HFFc6 (cell line): ENCODE results near the gene KLK8. TPM values are rescaled to one million over a fixed set of nuclear protein-coding genes. Genes with fewer than 3 reads are reported as not detected.
"Not testable (repeated sequence)": the region's sequence is repeated elsewhere in the genome, so short reads cannot be mapped to it uniquely, and the experiment has no call there.

Experiments
- DNase-seq: peaks from one replicate; pipeline ENCODE4 v3.0.0-alpha.2; 2018
- H3K27ac Mint-ChIP-seq: 2 replicates; pipeline ENCODE4 v1.8.0; 2020; ENCODE audit warnings: mild to moderate bottlenecking, mixed read lengths
- H3K27me3 Mint-ChIP-seq: 2 replicates; pipeline ENCODE4 v1.8.0; 2021; ENCODE audit warnings: mild to moderate bottlenecking, moderate library complexity, mixed read lengths; ENCODE audit not compliant: insufficient read depth
- H3K36me3 Mint-ChIP-seq: 2 replicates; pipeline ENCODE4 v1.8.0; 2021; ENCODE audit warnings: low read depth, mixed read lengths
- H3K4me1 Mint-ChIP-seq: 2 replicates; pipeline ENCODE4 v1.8.0; 2020; ENCODE audit warnings: low read depth, mixed read lengths
- H3K4me3 Mint-ChIP-seq: 2 replicates; pipeline ENCODE4 v1.8.0; 2020; ENCODE audit warnings: mild to moderate bottlenecking, moderate library complexity, mixed read lengths
- H3K9me3 Mint-ChIP-seq: 2 replicates; pipeline ENCODE4 v1.8.0; 2020; ENCODE audit warnings: mild to moderate bottlenecking, mixed read lengths
- total RNA-seq, 6 experiments: library from RNA; stranded (reverse); fragmentation: NEBNext Ultra II Directional; extraction: Animal tissue kit (Norgen Biotek cat#: 25700); gene quantifications; 2 replicates in 1 of 6; 3 replicates in 5 of 6; pipeline ENCODE4 v1.2.3, GENCODE V29; 2021
- TF ChIP-seq, protein P1 (sequence below): fragments of 200-600 bp; sonication (generic); IDR thresholded peaks from 2 replicates; pipeline ENCODE4 v1.5.0; 2021; ENCODE audit warnings: antibody characterized with exemption, mild to moderate bottlenecking

KLK8 gene
- total RNA-seq, 6 experiments from 2014 or later = not detected

DNA sequence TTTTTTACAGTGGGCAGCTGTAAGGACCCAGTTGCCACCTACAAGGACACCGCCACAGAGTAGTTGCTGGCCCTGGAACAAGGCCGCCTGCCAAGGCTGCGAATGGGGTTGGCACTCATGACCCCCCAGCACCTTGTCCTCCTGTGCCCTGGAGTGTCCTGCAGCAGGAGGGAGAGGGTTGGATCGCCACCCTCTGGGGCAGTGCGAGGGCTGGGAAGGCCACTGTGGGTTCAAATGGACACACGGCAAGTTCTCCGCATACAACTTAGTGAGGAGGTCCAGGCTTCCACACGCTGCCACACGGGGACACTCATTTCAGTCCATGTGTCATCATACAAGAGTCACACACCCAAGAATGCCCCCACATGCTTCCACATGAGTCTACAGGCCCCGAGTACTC, 978 bp downstream of the KLK8 start:
- peaks cover 4% of the 10 kb centered on the region; the same call in 1 of the 2 replicates for H3K36me3 Mint-ChIP-seq
- peaks cover 44% of the 10 kb centered on the region for H3K9me3 Mint-ChIP-seq
- TF ChIP-seq, protein P1, sequence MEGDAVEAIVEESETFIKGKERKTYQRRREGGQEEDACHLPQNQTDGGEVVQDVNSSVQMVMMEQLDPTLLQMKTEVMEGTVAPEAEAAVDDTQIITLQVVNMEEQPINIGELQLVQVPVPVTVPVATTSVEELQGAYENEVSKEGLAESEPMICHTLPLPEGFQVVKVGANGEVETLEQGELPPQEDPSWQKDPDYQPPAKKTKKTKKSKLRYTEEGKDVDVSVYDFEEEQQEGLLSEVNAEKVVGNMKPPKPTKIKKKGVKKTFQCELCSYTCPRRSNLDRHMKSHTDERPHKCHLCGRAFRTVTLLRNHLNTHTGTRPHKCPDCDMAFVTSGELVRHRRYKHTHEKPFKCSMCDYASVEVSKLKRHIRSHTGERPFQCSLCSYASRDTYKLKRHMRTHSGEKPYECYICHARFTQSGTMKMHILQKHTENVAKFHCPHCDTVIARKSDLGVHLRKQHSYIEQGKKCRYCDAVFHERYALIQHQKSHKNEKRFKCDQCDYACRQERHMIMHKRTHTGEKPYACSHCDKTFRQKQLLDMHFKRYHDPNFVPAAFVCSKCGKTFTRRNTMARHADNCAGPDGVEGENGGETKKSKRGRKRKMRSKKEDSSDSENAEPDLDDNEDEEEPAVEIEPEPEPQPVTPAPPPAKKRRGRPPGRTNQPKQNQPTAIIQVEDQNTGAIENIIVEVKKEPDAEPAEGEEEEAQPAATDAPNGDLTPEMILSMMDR = no peak
- peaks cover 9% of the 10 kb centered on the region for H3K27me3 Mint-ChIP-seq
- H3K4me3 Mint-ChIP-seq = no peak overlapping the region
- DNase-seq = no peak
- H3K27ac Mint-ChIP-seq = no peak overlapping the region
- no peaks in the 10 kb centered on the region for H3K4me1 Mint-ChIP-seq

- Mint-ChIP-seq H3K4me1 (no peaks in the 10 kb centered on the region), H3K4me3 (no peak overlapping the region), H3K27me3 (peaks cover 8% of the 10 kb centered on the region), H3K27ac (no peak overlapping the region), H3K9me3 (peaks cover 52% of the 10 kb centered on the region), H3K36me3 (peaks cover 2% of the 10 kb centered on the region; the same call in 1 of the 2 replicates)
- TF ChIP-seq, protein P1 = no peak
- no peak for DNase-seq
These were observed 2.7 kb downstream of the KLK8 start for GRCh38 chr19:50998686-50999085.

DNA sequence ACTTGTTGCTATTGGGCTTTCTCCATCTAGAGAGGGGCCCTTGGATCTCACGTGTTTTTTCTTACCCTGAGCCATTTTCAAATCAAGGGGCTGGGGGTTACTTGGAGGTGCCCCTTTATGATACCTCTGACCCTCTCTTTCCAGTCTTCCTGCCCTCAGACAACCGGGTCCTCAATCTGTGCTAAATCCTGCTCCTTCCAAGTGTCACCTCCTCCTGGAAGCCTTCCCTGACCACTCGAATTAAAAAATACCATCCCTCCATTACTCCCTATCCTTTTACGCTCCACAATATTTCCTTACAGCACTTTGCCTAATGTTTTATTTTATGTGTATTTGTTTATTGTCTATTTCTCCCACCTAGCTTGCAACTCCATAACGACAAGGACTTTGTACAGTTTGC, 3.3 kb downstream of the KLK8 start:
- no peak for DNase-seq
- H3K27me3 Mint-ChIP-seq = peaks cover 8% of the 10 kb centered on the region
- no peaks in the 10 kb centered on the region for H3K4me1 Mint-ChIP-seq
- no peak overlapping the region for H3K4me3 Mint-ChIP-seq
- no peaks in the 10 kb centered on the region for H3K36me3 Mint-ChIP-seq
- H3K27ac Mint-ChIP-seq = no peak overlapping the region
- peaks cover 46% of the 10 kb centered on the region for H3K9me3 Mint-ChIP-seq
- TF ChIP-seq, protein P1 = no peak

GRCh38 chr19:50994129-50994528, 7.3 kb downstream of the KLK8 start:
- Mint-ChIP-seq H3K9me3 (peaks cover 47% of the 10 kb centered on the region), H3K27me3 (peaks cover 5% of the 10 kb centered on the region; the same call in 1 of the 2 replicates), H3K4me3 (no peak overlapping the region), H3K27ac (no peak overlapping the region), H3K36me3 (0 out of 2 replicates have a peak, but pooled peaks cover 4% of the 10 kb centered on the region), H3K4me1 (no peaks in the 10 kb centered on the region)
- TF ChIP-seq, protein P1 = no peak
- no peak for DNase-seq

- Mint-ChIP-seq H3K9me3 (peaks cover 42% of the 10 kb centered on the region), H3K27me3 (no peaks in the 10 kb centered on the region), H3K4me3 (no peak overlapping the region), H3K36me3 (0 out of 2 replicates have a peak, but pooled peaks cover 4% of the 10 kb centered on the region), H3K27ac (no peak overlapping the region), H3K4me1 (no peaks in the 10 kb centered on the region)
- TF ChIP-seq, protein P1 = no peak
- DNase-seq = no peak
These were observed 8.8 kb downstream of the KLK8 start for GRCh38 chr19:50992666-50993035.

- H3K4me1 Mint-ChIP-seq, H3K27me3 Mint-ChIP-seq, DNase-seq, H3K36me3 Mint-ChIP-seq, H3K27ac Mint-ChIP-seq, H3K4me3 Mint-ChIP-seq: not testable (repeated sequence)
- peaks cover 30% of the 10 kb centered on the region for H3K9me3 Mint-ChIP-seq
These were observed 17.0 kb downstream of the KLK8 start for GRCh38 chr19:50984416-50984815.
